ENCODE measurements around the gene RGP1. TPM values are rescaled to one million over a fixed set of nuclear protein-coding genes. Genes with fewer than 3 reads are reported as not detected.

Gene RGP1
- total RNA-seq, 2 donors from 2014 or later, result 19.4 to 30.3 TPM

- no peak for DNase-seq (ENCODE audit: low spot score)
- Histone ChIP-seq H3K9me3 (no peaks in the 10 kb centered on the region), H3K36me3 (no peaks in the 10 kb centered on the region)
These were observed 42.3 kb downstream of the RGP1 start, which contains the start of gene NPR2 for GRCh38 chr9:35791297-35791921. NPR2 (plus strand) TSS chr9:35791591; CDS start chr9:35792409, 818 bp downstream.

GRCh38 chr9:35792024-35792813 is 43.1 kb downstream of the RGP1 start:
- H3K4me1 ChIP-seq (replicated peaks), result no peaks in the 10 kb centered on the region
- H3K9me3 ChIP-seq, result no peaks in the 10 kb centered on the region
- 76% methylated on average over 32 of the region's 34 CpGs for WGBS
- peak overlapping the region; percentile 70 to 76 for H3K27ac ChIP-seq
- no peaks in the 10 kb centered on the region for H3K36me3 ChIP-seq
- H3K4me3 ChIP-seq, result peak overlapping the region; percentile 41 to 50
- DNase-seq (ENCODE audit: low spot score), result no peak
- no peaks in the 10 kb centered on the region for H3K27me3 ChIP-seq (replicated peaks; ENCODE audit: insufficient read depth)
- no peak for TF ChIP-seq CTCF (IDR thresholded peaks at IDR 0.05)
- TF ChIP-seq POLR2A (IDR thresholded peaks at IDR 0.05), result no peak
- no peak for TF ChIP-seq POLR2AphosphoS5 (IDR thresholded peaks at IDR 0.05)
- intact Hi-C loops (cut with DNase I), result no loop called here

More at GRCh38 chr9:35791297-35791921, 42.3 kb downstream of the RGP1 start, which contains the start of gene NPR2:
- WGBS, result 14% methylated on average over 30 of the region's 64 CpGs
- Histone ChIP-seq H3K27me3 (replicated peaks; ENCODE audit: insufficient read depth) (no peaks in the 10 kb centered on the region), H3K27ac (peak within 1 kb of the TSS; percentile 70 to 76), H3K4me1 (replicated peaks) (no peaks in the 10 kb centered on the region), H3K4me3 (peak within 1 kb of the TSS; percentile 41 to 50)
- intact Hi-C loops (cut with DNase I), result loop anchor here (2.0 kb wide), 1 partner anchor 35 kb away; no protein-coding TSS in a partner anchor
- no peak for TF ChIP-seq POLR2AphosphoS5 (IDR thresholded peaks at IDR 0.05)
- peak in 1 of 4 experiments; percentile 16 for TF ChIP-seq CTCF (IDR thresholded peaks at IDR 0.05)

- Histone ChIP-seq H3K4me1 (replicated peaks) (no peaks in the 10 kb centered on the region), H3K4me3 (no peak overlapping the region), H3K36me3 (no peaks in the 10 kb centered on the region), H3K9me3 (no peaks in the 10 kb centered on the region), H3K27me3 (replicated peaks; ENCODE audit: insufficient read depth) (no peaks in the 10 kb centered on the region), H3K27ac (no peak overlapping the region)
- no peak for TF ChIP-seq POLR2AphosphoS5 (IDR thresholded peaks at IDR 0.05)
- TF ChIP-seq CTCF (IDR thresholded peaks at IDR 0.05), result no peak
- TF ChIP-seq POLR2A (IDR thresholded peaks at IDR 0.05), result no peak
- DNase-seq (ENCODE audit: low spot score), result no peak
- intact Hi-C loops (cut with DNase I), result no loop called here
- 88% methylated on average over 14 of the region's 14 CpGs for WGBS
These were observed 43.7 kb downstream of the RGP1 start for GRCh38 chr9:35792826-35793225.

GRCh38 chr9:35793461-35793860 is 44.4 kb downstream of the RGP1 start:
- Histone ChIP-seq H3K36me3 (no peaks in the 10 kb centered on the region), H3K9me3 (no peaks in the 10 kb centered on the region), H3K4me3 (no peak overlapping the region), H3K27ac (peak overlapping the region in 1 of 2 donors; percentile 67), H3K4me1 (replicated peaks) (no peaks in the 10 kb centered on the region), H3K27me3 (replicated peaks; ENCODE audit: insufficient read depth) (no peaks in the 10 kb centered on the region)
- DNase-seq (ENCODE audit: low spot score), result no peak
- intact Hi-C loops (cut with DNase I), result no loop called here
- no peak for TF ChIP-seq CTCF (IDR thresholded peaks at IDR 0.05)
- WGBS, result 61% methylated on average over 2 of the region's 2 CpGs

Measured in prostate gland (tissue), 2 donors.